GM10266 (cell line): ENCODE measurements around the gene AGBL4.

ENCODE experiments used
- DNase-seq: peaks from one replicate; pipeline ENCODE4 v3.0.0; 2012; ENCODE audit errors: extremely low spot score
- TF ChIP-seq, protein P1 (sequence below): IDR thresholded peaks from 2 replicates; pipeline ENCODE4 v1.5.1; 2012; ENCODE audit warnings: mild to moderate bottlenecking, low read depth; ENCODE audit not compliant: control insufficient read depth, insufficient read depth; ENCODE audit errors: missing control alignments

The AGBL4 gene

DNA sequence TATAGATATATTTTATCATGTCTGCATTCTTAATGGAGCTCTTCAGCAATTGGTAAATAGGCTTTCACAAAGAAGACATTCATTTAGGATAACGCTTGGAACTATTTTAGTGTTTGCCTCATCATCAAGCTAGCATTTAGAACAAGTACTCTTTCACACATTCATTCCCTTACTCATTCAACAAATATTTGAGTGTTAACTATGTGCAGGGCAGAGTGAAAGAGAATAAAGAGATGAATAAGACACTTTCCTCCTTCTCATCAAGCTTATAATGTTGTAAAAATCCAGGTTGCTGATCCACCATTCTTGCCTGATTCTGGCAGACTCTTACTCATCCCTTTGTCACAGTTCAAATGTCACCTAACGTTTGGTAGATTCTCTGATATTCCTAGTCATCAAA is 860.7 kb downstream of the AGBL4 start:
- DNase-seq, result no peak
- TF ChIP-seq, protein P1, sequence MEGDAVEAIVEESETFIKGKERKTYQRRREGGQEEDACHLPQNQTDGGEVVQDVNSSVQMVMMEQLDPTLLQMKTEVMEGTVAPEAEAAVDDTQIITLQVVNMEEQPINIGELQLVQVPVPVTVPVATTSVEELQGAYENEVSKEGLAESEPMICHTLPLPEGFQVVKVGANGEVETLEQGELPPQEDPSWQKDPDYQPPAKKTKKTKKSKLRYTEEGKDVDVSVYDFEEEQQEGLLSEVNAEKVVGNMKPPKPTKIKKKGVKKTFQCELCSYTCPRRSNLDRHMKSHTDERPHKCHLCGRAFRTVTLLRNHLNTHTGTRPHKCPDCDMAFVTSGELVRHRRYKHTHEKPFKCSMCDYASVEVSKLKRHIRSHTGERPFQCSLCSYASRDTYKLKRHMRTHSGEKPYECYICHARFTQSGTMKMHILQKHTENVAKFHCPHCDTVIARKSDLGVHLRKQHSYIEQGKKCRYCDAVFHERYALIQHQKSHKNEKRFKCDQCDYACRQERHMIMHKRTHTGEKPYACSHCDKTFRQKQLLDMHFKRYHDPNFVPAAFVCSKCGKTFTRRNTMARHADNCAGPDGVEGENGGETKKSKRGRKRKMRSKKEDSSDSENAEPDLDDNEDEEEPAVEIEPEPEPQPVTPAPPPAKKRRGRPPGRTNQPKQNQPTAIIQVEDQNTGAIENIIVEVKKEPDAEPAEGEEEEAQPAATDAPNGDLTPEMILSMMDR, result no peak

DNA sequence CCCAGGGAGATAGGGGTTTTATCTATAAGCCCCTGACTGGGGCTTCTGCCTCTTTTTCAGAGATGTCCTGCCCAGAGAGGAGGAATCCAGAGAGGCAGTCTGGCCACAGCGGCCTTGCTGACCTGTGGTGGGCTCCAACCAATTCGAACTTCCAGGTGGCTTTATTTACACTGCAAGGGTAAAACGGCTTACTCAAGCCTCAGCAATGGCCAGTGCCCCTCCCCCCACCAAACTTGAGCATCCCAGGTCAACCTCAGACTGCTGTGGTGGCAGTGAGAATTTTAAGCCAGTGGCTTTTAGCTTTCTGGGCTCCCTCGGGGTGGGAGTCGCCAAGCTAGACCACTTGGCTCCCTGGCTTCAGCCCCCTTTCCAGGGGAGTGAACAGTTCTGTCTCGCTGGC is 863.1 kb downstream of the AGBL4 start:
- TF ChIP-seq, protein P1, result no peak
- no peak for DNase-seq

DNA sequence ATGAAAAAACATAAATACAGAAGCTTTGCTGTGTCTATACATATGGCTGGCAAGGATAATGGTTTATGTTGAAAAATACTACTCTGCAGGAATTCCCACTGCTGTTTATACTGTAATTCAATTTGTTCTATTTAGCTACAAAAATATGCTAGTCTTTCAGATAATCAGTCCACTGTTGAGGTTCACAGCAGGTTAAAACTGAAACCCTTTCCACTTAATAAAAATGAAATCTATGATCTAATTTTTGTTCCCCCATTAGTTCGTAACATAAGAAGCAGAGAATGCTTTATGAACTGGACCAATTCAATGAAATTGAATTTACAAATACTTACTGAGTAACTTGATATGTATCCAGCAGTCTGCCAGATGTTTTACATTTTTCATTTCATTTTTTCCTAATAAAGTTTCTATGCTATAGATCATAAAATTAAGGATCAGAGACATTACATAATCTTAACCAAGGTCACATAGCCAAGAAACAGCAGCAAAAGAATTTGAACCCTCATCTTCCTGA is 887.0 kb downstream of the AGBL4 start:
- TF ChIP-seq, protein P1, result no peak
- no peak for DNase-seq

DNA sequence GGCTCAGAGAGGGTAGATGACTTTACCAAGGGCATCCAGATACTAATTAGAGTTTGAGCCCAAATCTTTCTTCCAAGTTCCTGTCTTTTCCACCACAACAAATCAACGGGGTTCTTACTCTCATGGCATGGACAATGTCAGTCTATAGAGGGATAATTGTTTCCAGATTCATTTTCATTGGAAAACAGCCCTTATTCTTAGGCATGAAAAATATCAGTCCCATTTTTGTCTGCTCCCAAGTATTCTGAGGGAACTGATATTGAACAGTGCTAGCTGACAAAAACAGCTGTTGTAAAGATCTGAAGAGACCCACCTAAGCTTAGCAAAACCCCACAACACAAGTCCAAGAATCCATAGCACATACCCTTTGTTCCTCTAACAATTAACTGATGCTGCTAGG is 898.0 kb downstream of the AGBL4 start:
- TF ChIP-seq, protein P1, result no peak
- DNase-seq, result no peak

DNA sequence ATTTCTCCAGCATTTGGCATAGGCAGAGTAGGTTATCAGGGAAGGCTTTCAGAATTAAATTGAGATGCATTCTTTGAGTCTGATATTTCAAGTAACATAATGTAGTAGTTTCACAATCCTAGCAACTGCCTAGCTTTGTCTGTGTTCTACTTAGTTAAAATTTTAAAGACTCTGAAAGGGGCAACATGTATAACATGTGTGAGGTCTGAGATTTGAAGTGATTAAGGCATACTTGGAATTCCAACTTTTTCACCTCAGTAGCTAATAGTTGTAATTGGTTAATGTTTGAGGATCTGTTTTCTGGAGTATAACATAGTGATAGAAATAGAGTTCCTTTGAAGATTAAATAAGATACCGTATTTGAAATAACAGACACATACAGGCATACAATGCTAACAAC is 911.8 kb downstream of the AGBL4 start:
- DNase-seq, result no peak
- TF ChIP-seq, protein P1, result no peak

DNA sequence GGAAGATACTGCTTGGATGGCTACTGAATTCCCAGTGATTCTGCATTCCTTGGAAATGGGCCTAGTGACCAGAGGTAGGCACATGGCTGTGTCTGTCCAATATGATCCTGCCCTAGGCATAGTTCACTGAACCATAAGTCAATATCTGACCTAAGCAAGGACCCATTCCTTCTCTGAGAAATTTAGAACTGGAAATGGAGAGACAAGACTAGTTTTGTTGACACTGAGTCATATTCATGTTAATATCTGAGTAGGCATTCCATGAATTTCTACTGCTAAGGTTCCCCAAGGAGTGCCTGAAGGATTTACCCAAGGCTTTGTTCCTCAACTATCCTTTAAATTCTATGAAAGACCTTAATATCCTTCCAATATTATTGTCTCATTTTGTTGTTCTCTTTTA is 917.3 kb downstream of the AGBL4 start:
- TF ChIP-seq, protein P1, result no peak

DNA sequence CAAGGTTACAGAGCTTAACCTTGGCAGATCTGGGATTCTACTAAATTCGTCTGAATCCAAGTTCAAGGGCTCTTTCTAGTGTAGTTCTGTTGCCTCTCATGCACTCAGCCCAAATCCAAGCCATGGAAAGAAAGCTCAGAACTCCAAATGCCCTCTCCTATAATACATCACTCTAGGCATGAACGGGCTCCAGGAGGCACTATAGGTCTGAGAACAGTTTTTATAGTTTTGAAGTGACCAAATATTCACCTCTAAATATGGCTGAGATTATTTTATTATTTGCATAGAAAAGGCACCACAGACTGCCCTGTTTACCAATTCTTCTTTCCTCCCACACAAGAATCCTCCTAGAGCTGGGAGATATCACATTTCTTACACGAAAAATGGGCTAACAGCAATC is 919.2 kb downstream of the AGBL4 start:
- TF ChIP-seq, protein P1, result no peak
- DNase-seq, result no peak

More for the DNA sequence above, 917.3 kb downstream of the AGBL4 start:
- DNase-seq, result no peak
